HG03460 (cell line): Measurements from ENCODE around the gene CHST12.

Experiments
- ATAC-seq: cut with Tn5 transposase; IDR thresholded peaks from one replicate; pipeline ENCODE4 v1.9.1; 2021; ENCODE audit not compliant: unreplicated experiment

Gene CHST12

DNA sequence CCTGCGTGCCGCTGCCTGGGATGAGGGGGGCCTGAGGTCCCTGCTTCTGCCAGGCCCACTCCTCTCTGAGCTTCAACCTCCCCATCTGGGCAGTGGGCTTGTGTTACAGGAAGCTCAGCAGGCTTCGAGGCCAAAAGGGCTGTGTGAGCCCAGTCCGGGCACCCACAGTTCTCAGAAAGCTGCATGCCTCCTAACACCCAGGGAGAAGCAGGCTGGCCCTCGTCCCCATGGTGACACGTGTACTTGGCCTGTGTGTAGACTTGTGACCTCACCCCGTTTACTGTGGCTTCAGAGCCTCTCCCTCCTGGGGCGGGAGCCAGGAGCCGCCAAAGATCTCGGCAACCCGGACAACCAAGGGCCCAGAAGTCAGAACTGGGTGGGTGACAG is 75.0 kb downstream of the CHST12 start:
- ATAC-seq, result no peak

DNA sequence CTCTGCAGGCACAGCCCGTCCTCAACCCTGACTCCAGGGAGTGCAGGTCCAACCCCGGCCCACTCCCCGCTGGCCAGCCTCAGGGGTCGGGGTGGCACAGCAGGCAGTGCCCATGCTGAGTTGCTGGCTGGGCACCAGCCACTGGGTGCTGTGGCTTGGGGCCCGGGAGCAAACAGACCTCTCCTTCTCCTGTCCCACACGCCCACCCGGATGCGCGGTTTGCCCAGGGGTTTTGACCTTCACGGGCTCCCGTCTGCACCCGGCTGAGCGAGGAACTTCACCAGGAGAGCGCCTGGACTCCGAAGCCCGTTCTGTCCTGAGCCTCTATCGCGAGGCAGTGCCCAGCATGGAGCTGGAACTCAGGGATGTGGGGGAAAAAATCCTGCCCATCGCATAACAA is 75.4 kb downstream of the CHST12 start:
- ATAC-seq, result no peak

DNA sequence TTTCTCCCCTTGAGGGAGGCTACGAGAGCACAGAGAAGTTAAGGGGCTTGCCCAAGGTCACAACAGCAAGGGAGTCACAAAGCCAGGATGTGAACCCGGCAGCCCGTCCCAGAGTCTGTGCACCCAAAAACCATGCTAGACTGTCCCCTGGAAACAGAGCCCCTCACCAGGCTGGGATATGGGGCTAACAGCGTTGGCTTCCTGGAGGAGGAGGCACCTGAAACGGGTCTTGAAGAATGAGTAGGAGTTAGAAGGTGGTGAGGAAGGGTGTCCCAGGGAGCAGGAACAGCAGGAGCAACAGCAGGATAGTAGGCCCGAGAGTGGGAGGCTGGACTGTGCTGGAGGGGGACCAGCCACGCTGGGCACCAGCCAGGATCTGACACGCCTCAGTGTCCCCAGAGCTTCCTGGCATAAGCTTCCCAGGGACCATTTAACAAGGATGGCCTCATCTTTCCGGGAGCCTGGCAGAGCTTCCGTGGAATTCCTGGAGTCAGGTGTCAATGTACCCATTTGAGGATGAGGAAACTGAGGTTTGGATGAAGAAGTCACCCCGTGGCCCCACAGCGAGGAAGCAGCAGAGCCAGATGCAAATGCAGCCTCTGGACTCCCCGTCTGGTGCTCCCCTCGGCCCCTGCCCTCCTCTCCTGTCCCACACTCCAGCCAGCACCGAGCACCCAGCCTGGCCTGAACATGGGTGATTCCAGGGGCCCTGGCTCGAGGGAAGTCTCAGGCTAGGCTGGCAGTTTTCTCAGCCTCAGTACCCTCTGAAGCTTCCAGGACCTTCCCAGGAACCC is 76.1 kb downstream of the CHST12 start:
- ATAC-seq, result no peak

DNA sequence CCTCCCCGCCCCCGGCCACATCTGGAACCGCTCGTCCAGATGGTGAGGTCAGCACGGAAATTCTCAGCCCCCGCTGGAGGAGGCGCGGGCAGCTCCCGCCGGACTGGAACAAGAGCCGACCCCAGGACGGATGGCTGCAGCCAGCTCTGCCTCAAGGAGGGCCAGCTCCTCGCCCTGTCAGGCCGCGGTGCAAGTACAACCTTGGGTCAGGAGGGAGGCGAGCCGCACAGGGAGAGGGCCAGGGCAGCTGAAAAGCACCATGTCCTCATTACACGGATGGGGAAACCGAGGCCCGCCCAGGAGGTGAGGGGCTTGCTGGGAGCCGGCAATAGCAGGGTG is 76.6 kb downstream of the CHST12 start:
- no peak for ATAC-seq

DNA sequence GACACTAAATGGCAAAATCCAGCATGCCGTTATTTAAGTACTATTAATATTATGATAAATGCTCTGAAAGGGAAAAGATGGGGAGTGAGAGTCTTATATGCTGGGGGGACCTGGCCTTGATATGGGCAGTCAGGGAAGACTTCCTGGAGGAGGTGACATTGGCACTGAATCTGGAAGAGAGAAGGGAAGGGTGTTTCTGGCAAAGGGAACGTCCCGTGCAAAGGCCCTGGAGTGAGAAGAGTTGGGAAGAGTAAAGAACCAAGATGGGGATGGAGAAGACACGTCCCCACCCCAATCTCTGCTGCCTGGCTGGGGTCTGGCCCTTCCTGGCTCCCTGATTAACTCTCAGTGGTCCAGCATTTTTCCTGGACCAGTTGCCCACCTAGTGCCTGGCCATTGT is 77.8 kb downstream of the CHST12 start:
- ATAC-seq, result no peak

DNA sequence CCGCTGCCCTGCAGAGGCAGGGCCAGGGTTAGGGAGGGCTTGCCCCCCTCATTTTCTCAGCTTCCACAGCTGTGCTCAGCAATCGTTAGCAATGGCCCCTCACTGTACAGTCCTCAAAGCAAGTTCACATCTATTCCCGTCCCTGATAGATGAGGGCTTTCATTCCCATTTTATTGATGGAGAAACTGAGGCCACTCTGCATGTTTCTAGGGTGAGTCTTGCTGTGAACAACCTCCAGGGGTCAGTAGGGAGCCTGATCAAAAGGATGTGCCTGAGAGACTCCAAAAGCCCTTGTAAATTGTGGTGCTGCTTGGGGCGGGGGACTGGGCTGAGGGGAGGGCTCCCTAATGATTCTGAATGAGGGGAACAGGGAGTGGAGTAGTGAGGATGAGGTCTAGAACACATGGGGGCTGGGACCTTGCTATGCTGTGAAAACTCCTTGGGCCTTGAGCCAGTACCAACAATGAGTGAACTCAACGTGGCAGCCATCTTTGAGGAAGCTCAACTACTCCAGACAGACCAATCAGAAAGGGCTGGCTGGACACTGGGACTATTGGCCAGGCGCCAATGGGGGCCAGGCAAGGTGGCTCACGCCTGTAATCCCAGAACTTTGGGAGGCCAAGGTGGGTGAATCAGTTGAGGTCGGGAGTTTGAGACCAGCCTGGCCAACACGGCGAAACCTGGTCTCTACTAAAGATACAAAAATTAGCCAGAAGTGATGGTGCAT is 79.5 kb downstream of the CHST12 start:
- no peak for ATAC-seq

DNA sequence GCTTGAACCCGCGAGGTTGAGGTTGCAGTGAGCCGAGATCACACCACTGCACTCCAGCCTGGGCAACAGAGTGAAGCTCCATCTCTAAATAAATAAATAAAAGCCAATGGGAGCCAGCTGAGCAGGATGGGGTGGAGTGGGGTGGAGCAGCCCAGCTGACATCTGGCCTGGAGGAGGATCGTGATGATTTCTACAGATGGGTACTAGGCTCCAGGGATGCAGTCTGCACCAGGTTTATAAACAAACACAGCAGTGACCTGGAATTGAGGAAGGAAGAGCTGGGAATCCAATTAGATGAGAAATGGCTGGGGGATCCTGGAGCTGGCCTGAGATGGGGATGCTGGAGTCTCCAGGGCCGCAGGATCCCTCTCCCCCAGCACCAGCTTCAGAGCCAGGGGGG is 80.1 kb downstream of the CHST12 start:
- ATAC-seq, result no peak

DNA sequence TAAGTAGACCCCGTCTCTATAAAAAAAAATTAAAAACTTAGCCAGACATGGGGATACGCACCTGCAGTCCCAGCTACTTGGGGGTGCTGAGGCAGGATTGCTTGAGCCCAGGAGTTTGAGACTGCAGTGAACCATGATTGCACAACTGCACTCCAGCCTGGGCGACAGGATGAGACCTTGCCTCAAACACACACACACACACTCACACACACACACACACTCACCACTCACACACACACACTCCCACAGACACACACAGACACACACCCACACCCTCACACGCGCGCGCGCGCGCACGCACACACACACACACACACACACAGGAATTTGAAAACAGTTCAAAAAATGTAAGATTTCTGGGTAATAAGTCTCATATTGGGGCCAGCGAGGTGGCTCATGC is 81.5 kb downstream of the CHST12 start:
- ATAC-seq, result no peak

DNA sequence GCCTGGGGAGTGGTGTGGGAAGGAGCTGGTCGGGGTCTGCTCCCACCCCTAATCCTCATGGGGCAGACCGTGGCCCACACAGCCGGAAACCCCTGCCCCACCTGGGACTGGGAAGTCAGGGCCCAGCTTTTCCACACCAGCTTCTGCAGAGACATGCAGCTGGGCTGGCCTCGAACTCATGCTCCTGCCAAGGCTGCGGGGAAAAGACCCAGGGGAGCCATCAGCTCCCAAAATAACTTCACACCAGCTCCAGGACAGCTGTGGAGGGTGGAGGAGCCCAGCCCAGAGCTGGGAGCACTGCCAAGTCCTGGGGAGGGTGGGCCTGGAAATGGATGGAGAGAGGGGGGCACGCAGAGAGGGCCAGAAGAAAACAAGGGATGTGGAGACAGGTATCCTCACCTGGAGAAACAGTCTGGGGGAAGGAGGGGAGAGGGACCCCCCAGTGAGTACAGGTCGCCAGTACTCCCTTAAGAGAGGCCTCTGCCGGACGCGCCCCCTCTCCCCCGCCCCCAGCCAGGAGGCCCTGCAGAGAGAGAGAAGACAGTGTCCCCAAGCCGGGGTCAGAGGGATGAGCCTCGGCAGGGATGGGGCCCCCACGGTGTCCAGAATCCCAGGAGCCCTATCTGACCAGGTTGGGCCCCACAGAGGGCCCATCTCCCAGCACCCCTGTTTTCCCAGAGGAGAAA is 84.3 kb downstream of the CHST12 start:
- no peak for ATAC-seq

DNA sequence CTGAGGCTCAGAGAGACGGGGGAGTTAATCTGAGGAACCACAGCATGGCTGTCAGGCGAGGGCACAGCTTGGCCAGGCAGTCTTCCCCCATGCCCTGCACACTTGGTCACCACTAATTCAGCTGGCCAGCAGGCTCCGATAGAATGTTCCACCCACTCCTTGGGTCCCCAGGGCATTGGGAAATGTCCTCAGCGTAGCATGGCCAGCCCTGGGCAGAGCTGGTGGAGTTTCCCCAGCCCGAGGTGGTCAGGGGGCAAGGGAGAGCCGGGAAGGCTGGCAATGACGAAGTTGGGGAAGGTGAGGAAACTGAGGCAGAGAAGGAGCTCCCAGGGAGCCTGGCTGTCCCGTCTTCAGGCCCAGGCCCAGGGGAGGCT is 84.8 kb downstream of the CHST12 start:
- no peak for ATAC-seq

DNA sequence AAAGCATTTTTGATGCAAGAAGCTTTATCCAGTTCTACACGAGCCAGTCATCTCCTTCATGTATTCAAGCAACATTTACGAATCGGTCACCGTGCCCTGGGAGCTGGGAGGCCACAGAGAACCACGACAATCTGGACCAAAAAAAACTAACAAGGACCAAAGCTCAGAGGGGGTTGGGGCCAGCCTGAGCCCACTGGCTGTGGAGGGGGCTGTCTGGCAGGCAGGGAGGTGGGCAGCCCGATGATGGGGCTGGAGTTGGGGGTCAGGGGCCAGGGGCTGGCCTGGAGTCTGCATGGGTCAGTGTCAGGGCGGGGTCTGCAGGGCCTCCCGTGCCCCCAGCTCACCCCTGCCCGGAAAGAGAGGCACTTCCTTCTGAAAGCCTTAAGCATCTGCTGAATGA is 85.3 kb downstream of the CHST12 start:
- ATAC-seq, result no peak

DNA sequence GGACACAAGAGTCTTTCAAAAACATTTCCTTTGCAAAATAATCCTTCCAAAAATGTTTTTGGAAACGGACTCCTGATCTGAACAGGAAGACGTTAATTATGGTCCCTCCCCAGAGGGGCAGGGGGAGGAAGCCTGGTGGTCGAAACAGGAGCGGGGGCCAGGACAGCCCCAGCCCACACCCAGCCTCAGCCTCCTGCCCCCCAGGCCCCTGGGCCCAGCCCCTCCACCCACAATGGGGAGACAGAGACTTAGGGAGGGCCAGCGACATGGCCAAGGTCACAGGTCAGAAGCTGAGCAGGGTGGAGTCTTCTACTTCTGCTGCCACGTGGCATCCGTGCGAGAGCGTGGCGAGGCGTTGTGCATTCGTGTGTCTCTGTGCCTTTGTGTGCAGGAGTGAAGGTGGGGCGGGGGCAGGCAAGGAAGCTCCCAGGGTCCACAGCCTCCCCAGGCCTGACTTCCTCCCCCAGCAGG is 86.8 kb downstream of the CHST12 start:
- no peak for ATAC-seq

DNA sequence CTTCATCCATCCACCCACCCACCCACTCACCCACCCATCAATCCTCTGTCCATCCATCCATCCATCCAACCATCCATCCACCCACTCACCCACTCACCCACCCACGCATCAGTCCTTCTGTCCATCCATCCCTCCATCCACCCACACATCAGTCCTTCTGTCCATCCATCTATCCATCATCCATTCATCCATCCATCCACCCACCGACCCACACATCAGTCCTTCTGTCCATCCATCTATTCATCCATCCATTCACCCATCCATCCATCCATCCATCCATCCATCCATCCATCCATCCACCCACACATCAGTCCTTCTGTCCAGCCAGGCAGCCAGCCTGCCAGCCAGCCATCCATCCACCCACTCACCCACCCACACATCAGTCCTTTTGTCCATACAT is 88.6 kb downstream of the CHST12 start:
- no peak for ATAC-seq

DNA sequence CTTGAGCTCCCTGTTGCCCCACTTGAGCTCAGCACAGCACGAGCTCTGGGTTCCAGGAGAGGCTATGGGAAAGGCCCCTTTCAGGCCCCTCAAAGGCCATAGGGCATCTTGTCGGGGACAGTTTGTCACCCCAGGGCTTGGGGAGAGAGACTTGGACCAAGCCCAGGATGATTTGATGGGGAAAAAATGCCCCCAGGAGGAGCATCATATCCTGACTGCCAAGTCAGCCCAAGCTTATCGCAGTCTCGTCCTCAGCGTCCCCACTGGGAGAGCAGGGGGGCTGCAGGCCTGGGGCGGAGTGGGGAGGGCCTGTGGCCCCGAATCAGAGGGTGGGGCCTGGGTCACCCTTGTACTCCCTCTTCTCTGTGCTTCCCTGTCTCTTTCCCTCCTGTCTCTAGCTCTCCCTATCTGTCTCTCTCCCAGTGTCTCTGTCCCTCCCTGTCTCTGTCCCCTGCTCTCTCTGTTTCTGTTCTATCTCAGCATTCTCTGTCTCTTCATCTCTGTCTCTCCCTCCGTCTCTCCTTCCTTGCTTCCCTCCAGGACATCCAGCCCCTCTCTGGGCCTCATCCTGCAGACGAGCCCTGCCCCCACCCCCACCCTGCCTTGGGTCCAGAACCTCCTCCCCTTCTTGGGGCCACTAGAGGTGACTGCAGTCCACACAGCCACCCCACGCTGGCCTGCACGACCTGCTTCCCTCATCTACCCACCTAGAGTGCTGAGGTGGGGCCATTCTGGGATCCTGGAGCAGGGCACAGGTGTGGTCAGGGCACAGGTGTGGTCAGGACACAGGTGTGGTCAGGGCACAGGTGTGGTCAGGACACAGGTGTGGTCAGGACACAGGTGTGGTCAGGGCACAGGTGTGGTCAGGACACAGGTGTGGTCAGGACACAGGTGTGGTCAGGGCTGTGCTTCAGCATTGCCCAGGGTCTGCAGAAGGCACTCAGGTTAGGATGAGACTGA is 90.1 kb downstream of the CHST12 start:
- no peak for ATAC-seq

DNA sequence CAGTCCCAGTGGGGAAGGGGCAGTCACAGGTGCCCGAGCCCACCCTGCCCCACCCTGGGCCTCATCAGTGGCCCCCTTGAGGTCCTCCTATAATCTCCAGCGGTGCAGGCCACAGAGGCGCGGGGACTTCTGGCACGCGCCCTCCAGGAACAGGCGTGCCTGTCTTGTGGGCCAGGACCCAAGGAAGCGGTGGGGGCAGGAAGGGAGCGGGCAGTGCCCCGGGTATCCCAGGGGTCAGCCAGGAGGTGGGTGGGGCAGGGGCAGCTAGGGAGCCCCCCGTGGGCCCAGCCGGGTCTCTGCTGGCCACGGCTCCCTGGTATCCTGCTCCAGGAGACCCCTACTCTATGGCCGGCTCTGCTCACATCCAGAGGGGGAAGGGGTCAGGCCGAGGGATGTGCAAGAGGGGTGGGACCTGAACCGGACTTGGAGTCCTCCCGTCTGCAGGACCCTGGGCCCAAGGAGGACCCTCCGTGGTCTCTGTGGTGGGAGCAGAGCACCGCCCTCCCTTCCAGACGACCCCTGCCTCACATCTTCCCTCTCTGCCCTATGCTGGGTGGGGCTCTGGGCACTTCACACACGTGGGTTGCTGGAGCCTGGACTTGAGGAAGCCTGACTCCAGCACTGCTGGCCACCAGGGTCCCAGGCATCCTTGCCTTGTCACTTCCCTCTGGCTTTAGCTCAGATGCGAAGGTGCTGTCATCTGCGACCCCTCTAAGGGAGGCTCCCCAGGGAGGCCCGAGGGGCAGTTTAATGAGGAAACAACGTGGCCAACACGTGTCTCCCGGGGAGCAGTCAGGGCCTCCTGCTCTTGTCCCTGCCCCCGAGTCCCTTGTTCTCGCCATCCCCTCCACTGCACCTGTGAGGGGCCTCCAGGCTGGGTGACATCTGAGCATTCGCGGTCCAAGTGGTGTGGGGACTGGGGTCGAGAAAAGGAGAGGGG is 91.0 kb downstream of the CHST12 start:
- no peak for ATAC-seq

DNA sequence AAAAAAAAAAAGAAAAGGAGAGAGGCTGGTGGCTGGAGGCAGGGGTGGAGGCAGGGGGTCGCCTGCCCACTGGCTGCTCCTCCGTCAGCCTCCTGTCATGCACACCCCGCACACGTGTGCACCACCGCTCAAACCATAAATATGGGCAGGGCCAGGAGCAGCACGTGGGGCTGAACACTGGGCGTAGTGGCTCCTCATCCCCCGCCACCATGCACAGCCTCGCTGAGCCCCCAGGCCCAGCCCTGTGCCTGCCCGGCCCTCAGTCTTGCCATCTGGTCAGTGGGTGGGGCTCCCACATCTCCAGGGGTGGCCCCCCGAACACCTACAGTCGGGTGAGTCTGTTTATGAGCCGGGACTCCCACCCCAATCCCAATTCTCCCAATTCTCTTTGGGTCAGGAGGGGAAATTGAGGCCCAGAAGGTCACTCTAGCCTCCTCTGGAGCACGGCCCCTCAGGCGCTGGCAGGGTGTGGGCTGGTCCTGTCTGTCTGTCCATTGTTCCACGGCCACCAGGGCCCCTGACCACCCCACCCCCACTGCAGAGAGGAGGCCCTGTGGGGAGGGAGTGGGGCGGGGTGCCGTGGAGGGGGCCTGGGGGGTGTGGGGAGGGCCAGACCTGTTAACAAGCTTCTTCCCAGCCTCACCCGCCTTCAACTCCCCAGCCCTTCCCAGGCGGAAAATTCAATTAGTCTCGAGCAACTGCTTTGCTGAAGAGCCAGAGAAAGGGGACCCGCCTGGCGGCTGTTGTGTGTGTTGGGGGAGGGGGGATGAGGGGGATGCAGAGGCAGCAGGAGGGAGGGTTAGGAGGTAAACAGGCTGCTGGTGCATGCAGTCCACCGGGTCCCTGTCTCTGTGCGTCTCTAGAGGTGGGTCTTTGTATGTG is 92.2 kb downstream of the CHST12 start:
- ATAC-seq, result no peak

DNA sequence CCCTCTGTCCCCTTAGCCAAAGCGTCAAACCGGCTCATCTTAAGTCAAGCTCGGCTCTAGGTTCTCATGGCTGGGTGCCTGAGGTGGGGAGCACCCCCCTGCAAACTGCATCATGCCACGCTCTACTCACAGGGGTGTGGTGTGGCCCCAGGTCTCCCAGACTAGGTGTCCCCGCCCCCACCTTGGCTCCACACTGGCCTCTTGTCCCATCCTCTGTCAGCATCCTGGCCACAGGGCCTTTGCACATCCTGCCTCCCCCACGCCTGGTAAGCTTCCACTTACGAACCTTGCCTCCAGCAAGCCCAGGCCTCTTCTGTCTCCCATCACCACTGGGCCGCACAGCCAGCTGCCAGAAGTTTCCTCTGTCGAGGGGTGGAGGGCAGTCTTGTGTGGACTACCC is 93.0 kb downstream of the CHST12 start:
- ATAC-seq, result no peak

DNA sequence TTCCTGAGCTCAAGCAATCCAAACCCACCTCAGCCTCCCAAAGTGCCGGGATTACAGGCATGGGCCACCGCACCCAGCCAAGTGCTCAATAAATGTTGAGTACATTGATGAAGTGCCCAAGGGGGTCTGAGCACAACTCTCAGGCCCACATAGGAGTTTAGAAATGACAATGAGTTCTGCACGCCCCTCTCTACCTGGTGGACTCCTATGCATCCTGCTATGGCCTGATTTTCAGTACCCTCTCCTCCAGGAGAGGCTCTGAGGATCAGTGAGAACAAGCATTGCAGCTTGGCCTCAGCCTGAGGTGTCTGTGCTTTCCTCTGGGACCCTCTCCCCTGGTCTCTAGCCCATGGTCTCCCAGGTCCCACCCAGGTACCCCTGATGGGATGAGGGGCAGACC is 93.7 kb downstream of the CHST12 start:
- ATAC-seq, result no peak
